Esophagus (tissue), 2 donors: ENCODE data around the gene MTMR8. TPM values are rescaled to one million over a fixed set of nuclear protein-coding genes. Genes with fewer than 3 reads are reported as not detected.
"Not testable (repeated sequence)": the region's sequence is repeated elsewhere in the genome, so short reads cannot be mapped to it uniquely, and the experiment has no call there.

Experiments used
- H3K27ac ChIP-seq, 2 donors: one replicate each; pipeline ENCODE4 v1.5.1; 2013; ENCODE audit warnings: low read depth in 2 of 2, mild to moderate bottlenecking in 2 of 2, inconsistent platforms in 1 of 2, low read length in 1 of 2, moderate library complexity in 1 of 2
- H3K27me3 ChIP-seq, 2 donors: one replicate each; pipeline ENCODE4 v1.6.1; 2013; ENCODE audit warnings: low read length in 2 of 2, control low read depth in 1 of 2, mild to moderate bottlenecking in 1 of 2; ENCODE audit not compliant: insufficient read depth in 2 of 2, control insufficient read depth in 1 of 2
- H3K36me3 ChIP-seq, 2 donors: one replicate each; pipeline ENCODE4 v1.6.1; 2013; ENCODE audit warnings: low read length in 1 of 2; ENCODE audit not compliant: control insufficient read depth in 2 of 2, insufficient read depth in 2 of 2
- H3K4me1 ChIP-seq, 2 donors: one replicate each; pipeline ENCODE4 v1.6.1; 2013; ENCODE audit warnings: low read length in 1 of 2; ENCODE audit not compliant: control insufficient read depth in 2 of 2, insufficient read depth in 2 of 2
- H3K4me3 ChIP-seq, 2 donors: one replicate each; pipeline ENCODE4 v1.5.1; 2013; ENCODE audit warnings: low read length in 2 of 2, mild to moderate bottlenecking in 2 of 2, low read depth in 1 of 2, moderate library complexity in 1 of 2
- H3K9me3 ChIP-seq, 2 donors: one replicate each; pipeline ENCODE4 v1.6.1; 2013; ENCODE audit warnings: mild to moderate bottlenecking in 2 of 2, low read depth in 1 of 2, low read length in 1 of 2, moderate library complexity in 1 of 2; ENCODE audit not compliant: control insufficient read depth in 2 of 2, insufficient read depth in 1 of 2
- WGBS, 2 donors: extraction: QIAGEN DNeasy Blood & Tissue Kit; methylation state at CpG; one replicate each; pipeline ENCODE4 v1.1.7; 2013; 5-methylcytosine and 5-hydroxymethylcytosine counted together
- polyA plus RNA-seq, 2 donors: library from polyadenylated mRNA; stranded (reverse); fragments of 200-250 nt; gene quantifications; one replicate each; pipeline ENCODE4 v1.2.3, GENCODE V29; 2013
- donor health status: healthy with polysubstance abuse.
- donor health status: Bipolar disorder and iron deficiency.

MTMR8 gene
- polyA plus RNA-seq = 1 to 10 TPM; 1.2 to 1.3 TPM

- peaks cover 0 to 2% of the 10 kb centered on the region in 2 donors for H3K27me3 ChIP-seq
- peak within 1 kb of the TSS; percentile 66 to 75 for H3K4me3 ChIP-seq
- no peaks in the 10 kb centered on the region for H3K36me3 ChIP-seq
- H3K27ac ChIP-seq = peak within 1 kb of the TSS; percentile 8 to 59
- H3K9me3 ChIP-seq = no peaks in the 10 kb centered on the region
- H3K4me1 ChIP-seq = no peaks in the 10 kb centered on the region
- 1 to 20% methylated on average over 34 to 40 of the region's 40 CpGs for WGBS, 2 donors
Measured at GRCh38 chrX:64394874-64395567, at the start of gene MTMR8. Gene MTMR8 (minus strand): TSS chrX:64395452. CDS start chrX:64395363, 89 bp downstream.

DNA sequence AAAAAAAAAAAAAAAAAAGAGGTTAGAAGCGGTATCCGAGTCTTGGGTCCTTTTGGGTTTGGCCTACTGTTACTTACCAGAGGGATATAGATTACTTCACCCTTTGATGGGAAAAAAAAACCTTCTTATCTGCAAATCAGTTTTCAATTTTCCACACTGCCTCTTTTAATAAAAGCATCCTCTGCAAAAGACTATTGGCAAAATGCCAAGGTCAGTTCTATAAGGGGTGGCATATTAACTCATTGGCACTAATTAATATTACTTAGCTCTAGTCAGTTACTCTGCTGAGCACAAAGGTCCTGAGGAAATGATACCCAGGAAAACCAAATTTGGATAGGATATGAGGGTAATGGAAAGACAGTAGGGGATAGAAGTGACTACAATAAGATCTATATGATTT is 44.3 kb upstream of the MTMR8 start:
- no peaks in the 10 kb centered on the region for H3K9me3 ChIP-seq
- H3K4me1 ChIP-seq = no peaks in the 10 kb centered on the region
- H3K27me3 ChIP-seq = peaks cover 0 to under 1% of the 10 kb centered on the region in 2 donors
- no peaks in the 10 kb centered on the region for H3K36me3 ChIP-seq
- H3K4me3 ChIP-seq = no peak overlapping the region
- no peak overlapping the region for H3K27ac ChIP-seq
- 78 to 92% methylated on average over 2 of the region's 2 CpGs for WGBS, 2 donors

- Histone ChIP-seq H3K9me3 (peaks cover 0 to under 1% of the 10 kb centered on the region in 2 donors), H3K4me1 (no peaks in the 10 kb centered on the region), H3K4me3 (no peak overlapping the region), H3K36me3 (no peaks in the 10 kb centered on the region), H3K27ac (no peak overlapping the region), H3K27me3 (peaks cover 0 to 3% of the 10 kb centered on the region in 2 donors)
- WGBS, 2 donors = 68 to 83% methylated on average over 1 of the region's 1 CpG
Measured at GRCh38 chrX:64437665-64438064, 42.4 kb upstream of the MTMR8 start.

DNA sequence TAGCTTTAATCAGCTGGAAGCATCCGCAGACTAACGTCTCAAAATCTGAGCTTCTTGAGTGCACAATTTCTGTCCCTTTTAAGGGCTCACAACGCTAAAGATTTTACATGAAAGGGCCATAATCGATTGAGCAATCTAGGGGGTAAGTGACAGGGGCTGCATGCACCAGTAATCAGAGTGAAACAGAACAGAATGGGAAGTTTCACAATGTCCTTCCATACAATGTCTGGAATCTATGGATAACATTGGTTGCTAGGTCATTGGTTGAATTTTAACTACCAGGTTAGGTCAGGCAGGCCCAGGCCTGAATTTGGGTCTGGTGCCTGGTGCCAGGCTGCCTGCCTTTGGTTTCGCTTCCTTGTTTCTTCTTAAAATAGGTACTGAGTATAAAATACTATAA is 42.0 kb upstream of the MTMR8 start:
- Histone ChIP-seq H3K27ac (no peak overlapping the region), H3K27me3 (peaks cover 0 to 3% of the 10 kb centered on the region in 2 donors), H3K9me3 (peaks cover 0 to 2% of the 10 kb centered on the region in 2 donors), H3K36me3 (no peaks in the 10 kb centered on the region), H3K4me1 (no peaks in the 10 kb centered on the region), H3K4me3 (no peak overlapping the region)
- 57 to 62% methylated on average over 5 of the region's 5 CpGs for WGBS, 2 donors

GRCh38 chrX:64428371-64428770 is 33.1 kb upstream of the MTMR8 start:
- Histone ChIP-seq H3K36me3 (no peaks in the 10 kb centered on the region), H3K4me1 (no peaks in the 10 kb centered on the region), H3K27ac (no peak overlapping the region), H3K27me3 (peaks cover 0 to 3% of the 10 kb centered on the region in 2 donors), H3K4me3 (no peak overlapping the region), H3K9me3 (peaks cover 0 to 2% of the 10 kb centered on the region in 2 donors)

- Histone ChIP-seq H3K9me3 (peaks cover 0 to 2% of the 10 kb centered on the region in 2 donors), H3K27ac (no peak overlapping the region), H3K36me3 (no peaks in the 10 kb centered on the region), H3K4me3 (no peak overlapping the region), H3K27me3 (no peaks in the 10 kb centered on the region), H3K4me1 (no peaks in the 10 kb centered on the region)
- 34 to 58% methylated on average over 2 of the region's 2 CpGs for WGBS, 2 donors
Measured at GRCh38 chrX:64427787-64428186, 32.5 kb upstream of the MTMR8 start.

DNA sequence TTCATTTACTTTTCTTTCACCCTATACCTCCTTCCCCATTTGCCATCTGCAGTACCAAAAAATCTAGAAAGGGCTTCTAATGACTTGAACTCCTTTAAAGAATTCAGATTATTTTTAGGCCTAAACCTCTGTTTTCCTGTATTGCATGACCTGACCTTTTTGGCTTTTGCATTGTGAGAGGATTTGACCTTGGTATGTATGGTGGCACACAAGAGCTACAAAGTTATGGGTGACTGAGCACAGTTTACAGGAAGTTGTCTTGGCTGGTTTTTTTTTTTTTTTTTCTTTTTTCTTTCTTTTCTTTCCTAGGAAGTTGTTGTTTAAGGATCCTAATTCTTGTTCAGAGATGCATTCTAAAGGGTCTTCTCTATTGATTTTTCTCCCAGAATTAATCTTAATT is 32.0 kb upstream of the MTMR8 start:
- Histone ChIP-seq H3K36me3 (no peaks in the 10 kb centered on the region), H3K27ac (no peak overlapping the region), H3K4me3 (no peak overlapping the region), H3K9me3 (peaks cover 0 to 2% of the 10 kb centered on the region in 2 donors), H3K4me1 (no peaks in the 10 kb centered on the region), H3K27me3 (no peaks in the 10 kb centered on the region)

DNA sequence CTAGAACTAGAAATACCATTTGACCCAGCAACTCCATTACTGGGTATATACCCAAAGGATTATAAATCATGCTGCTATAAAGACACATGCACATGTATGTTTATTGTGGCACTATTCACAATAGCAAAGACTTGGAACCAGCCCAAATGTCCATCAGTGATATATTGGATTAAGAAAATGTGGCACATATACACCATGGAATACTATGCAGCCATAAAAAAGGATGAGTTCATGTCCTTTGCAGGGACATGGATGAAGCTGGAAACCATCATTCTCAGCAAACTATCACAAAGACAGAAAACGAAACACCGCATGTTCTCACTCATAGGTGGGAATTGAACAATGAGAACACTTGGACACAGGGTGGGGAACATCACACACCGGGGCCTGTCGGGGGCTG is 14.5 kb upstream of the MTMR8 start:
- not testable (repeated sequence) for H3K4me1 ChIP-seq, H3K36me3 ChIP-seq, H3K9me3 ChIP-seq, H3K4me3 ChIP-seq, H3K27me3 ChIP-seq, H3K27ac ChIP-seq
- 95 to 97% methylated on average over 4 of the region's 4 CpGs for WGBS, 2 donors

DNA sequence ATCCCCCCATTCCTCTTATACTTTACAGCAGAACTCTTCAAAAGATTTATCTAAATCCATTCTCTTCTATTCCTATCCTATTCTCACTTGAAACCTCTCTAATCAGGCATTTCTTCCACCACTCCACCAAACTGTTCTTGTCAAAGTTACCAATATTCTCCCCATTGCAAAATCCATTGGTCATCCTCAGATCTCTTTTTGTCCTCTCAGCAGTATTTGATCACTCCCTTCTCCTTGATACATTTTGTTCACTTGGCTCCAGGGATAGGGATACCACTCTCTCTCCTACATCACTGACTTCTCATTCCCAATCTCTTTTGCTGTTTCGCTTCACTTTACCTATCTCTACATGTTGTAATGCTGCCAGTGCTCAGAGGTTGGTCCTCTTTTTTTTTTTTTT is 2.8 kb upstream of the MTMR8 start:
- H3K27ac ChIP-seq = no peak overlapping the region
- H3K4me1 ChIP-seq = no peaks in the 10 kb centered on the region
- 75 to 93% methylated on average over 1 of the region's 1 CpG for WGBS, 2 donors
- H3K27me3 ChIP-seq = no peaks in the 10 kb centered on the region
- no peaks in the 10 kb centered on the region for H3K9me3 ChIP-seq
- no peak overlapping the region for H3K4me3 ChIP-seq
- H3K36me3 ChIP-seq = no peaks in the 10 kb centered on the region

- peak overlapping the region; percentile 66 to 75 for H3K4me3 ChIP-seq
- H3K36me3 ChIP-seq = no peaks in the 10 kb centered on the region
- no peak overlapping the region for H3K27ac ChIP-seq
- peaks cover 0 to under 1% of the 10 kb centered on the region in 2 donors for H3K27me3 ChIP-seq
- no peaks in the 10 kb centered on the region for H3K9me3 ChIP-seq
- H3K4me1 ChIP-seq = no peaks in the 10 kb centered on the region
- WGBS, 2 donors = 2 to 3% methylated on average over 4 of the region's 4 CpGs
Measured at GRCh38 chrX:64395568-64395929, 297 bp upstream of the MTMR8 start.
